ENCODE results near the gene FBXL7. TPM values are rescaled to one million over a fixed set of nuclear protein-coding genes. Genes with fewer than 3 reads are reported as not detected.

Gene FBXL7
- polyA plus RNA-seq, 3 donors = not detected

DNA sequence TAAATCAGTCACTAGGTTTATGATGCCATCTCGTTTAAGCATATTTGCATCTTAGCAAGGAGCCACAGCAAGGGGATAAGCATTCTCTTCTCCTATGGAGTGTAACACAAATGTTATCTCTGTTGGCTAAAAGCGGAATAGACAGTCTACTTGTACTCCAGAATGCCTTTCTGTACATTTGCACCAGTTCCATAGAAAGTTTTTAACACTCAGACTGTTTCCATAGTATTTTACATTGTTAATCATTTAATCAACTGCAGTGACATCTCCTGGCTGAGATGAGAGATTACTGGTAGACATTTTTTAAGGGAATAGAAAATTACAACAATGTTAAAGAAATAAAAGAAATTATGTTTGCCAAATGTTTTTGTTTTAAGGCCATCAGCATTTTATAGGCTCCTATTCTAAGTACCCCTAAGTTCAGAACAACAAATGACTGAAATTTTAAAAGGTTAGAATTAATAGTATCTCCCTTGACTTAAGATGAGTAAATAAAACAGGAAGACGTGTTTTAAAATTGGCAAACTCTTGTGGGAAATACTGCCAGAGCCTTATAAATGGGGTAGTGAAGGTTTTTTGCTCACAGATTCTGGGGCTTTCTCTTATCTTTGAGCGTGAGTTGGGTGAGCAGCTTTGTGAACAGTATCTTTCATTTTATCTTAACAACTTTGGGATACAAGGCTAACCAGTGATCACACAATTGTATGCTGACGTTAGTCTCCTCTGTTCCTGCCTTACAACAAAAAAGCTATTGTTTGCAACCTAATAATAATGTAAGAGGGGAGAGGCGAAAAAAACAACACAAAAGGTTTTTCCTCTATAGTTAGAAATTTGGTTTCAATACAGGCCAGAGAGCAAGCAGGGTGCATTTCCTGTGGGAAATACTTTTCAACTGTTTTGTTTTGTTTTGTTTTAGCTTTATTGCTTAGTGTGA is 294.3 kb downstream of the FBXL7 start:
- Histone ChIP-seq H3K4me1 (ENCODE audit: control insufficient read depth in 1 of 2, insufficient read depth in 2 of 2, low read length in 2 of 2) (no peaks in the 10 kb centered on the region), H3K4me3 (replicated peaks in 1 of 3; ENCODE audit: low read depth in 2 of 3, low read length in 3 of 3) (no peak overlapping the region), H3K27ac (ENCODE audit: low read depth in 1 of 2, low read length in 2 of 2) (no peak overlapping the region), H3K27me3 (ENCODE audit: control insufficient read depth in 2 of 2, insufficient read depth in 2 of 2, low read length in 2 of 2) (no peaks in the 10 kb centered on the region), H3K36me3 (replicated peaks in 1 of 2; ENCODE audit: control insufficient read depth in 1 of 2, insufficient read depth in 2 of 2, low read length in 2 of 2) (no peaks in the 10 kb centered on the region), H4K20me1 (ENCODE audit: insufficient read depth, low read length) (no peaks in the 10 kb centered on the region), H2AFZ (ENCODE audit: insufficient read depth, low read depth, low read length, poor library complexity, severe bottlenecking) (no peak overlapping the region), H3K9ac (ENCODE audit: insufficient read depth, low read length, poor library complexity, severe bottlenecking) (no peak overlapping the region), H3K4me2 (replicated peaks; ENCODE audit: extremely low read depth, low read length, poor library complexity, severe bottlenecking) (no peak overlapping the region), H3K9me3 (replicated peaks in 1 of 2; ENCODE audit: control insufficient read depth in 1 of 2, insufficient read depth in 1 of 2, low read length in 2 of 2) (peaks cover 0 to 3% of the 10 kb centered on the region in 2 donors), H3K79me2 (ENCODE audit: insufficient read depth, low read length) (no peaks in the 10 kb centered on the region)
- WGBS (ENCODE audit: insufficient coverage) = 83% methylated on average over 1 of the region's 6 CpGs
- no peak overlapping the region for H3K4me3 Mint-ChIP-seq
- H3K27ac Mint-ChIP-seq = no peak overlapping the region
- H3K27me3 Mint-ChIP-seq (ENCODE audit: low read depth in 3 of 3) = peaks cover 0 to 1% (median 0%) of the 10 kb centered on the region in 3 donors
- intact Hi-C loops (cut with micrococcal nuclease) = no loop called here
- no peak for DNase-seq
- H3K9me3 Mint-ChIP-seq = peaks cover 0 to 4% (median 0%) of the 10 kb centered on the region in 7 donors
- TF ChIP-seq CTCF (IDR thresholded peaks at IDR 0.05) = no peak
- no peaks in the 10 kb centered on the region for H3K4me1 Mint-ChIP-seq
- no peaks in the 10 kb centered on the region for H3K36me3 Mint-ChIP-seq

DNA sequence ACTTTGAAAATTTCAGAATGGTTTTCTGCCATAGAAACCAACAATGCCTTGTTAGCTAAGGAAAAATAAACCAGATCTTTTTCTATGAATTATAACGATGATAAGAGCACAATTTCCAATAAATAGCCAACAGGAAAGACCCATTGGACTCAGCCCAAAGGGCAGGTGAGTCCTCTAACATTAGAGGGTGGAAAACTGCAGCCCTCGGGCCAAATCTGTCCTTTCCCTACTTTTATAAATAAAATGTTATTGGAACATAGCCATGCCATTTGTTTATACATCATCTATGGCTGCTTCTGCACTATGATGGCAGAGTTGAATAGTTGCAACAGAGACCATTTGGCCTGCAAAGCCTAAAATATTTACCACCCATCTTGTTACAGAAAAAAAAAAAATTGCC is 296.1 kb downstream of the FBXL7 start:
- Mint-ChIP-seq H3K4me3 (no peak overlapping the region), H3K36me3 (no peaks in the 10 kb centered on the region), H3K4me1 (no peaks in the 10 kb centered on the region), H3K27me3 (ENCODE audit: low read depth in 3 of 3) (no peaks in the 10 kb centered on the region), H3K27ac (no peak overlapping the region), H3K9me3 (peaks cover 0 to 4% (median 0%) of the 10 kb centered on the region in 7 donors)
- H3K36me3 ChIP-seq (replicated peaks in 1 of 2; ENCODE audit: control insufficient read depth in 1 of 2, insufficient read depth in 2 of 2, low read length in 2 of 2) = no peaks in the 10 kb centered on the region
- no peaks in the 10 kb centered on the region for H3K79me2 ChIP-seq (ENCODE audit: insufficient read depth, low read length)
- intact Hi-C loops (cut with micrococcal nuclease) = no loop called here
- H3K4me3 ChIP-seq (replicated peaks in 1 of 3; ENCODE audit: low read depth in 2 of 3, low read length in 3 of 3) = no peak overlapping the region
- H3K9me3 ChIP-seq (replicated peaks in 1 of 2; ENCODE audit: control insufficient read depth in 1 of 2, insufficient read depth in 1 of 2, low read length in 2 of 2) = no peaks in the 10 kb centered on the region
- no peaks in the 10 kb centered on the region for H3K4me1 ChIP-seq (ENCODE audit: control insufficient read depth in 1 of 2, insufficient read depth in 2 of 2, low read length in 2 of 2)
- H3K4me2 ChIP-seq (replicated peaks; ENCODE audit: extremely low read depth, low read length, poor library complexity, severe bottlenecking) = no peak overlapping the region
- no peak for DNase-seq
- no peaks in the 10 kb centered on the region for H3K27me3 ChIP-seq (ENCODE audit: control insufficient read depth in 2 of 2, insufficient read depth in 2 of 2, low read length in 2 of 2)
- H4K20me1 ChIP-seq (ENCODE audit: insufficient read depth, low read length) = no peaks in the 10 kb centered on the region
- no peak overlapping the region for H3K9ac ChIP-seq (ENCODE audit: insufficient read depth, low read length, poor library complexity, severe bottlenecking)
- WGBS (ENCODE audit: insufficient coverage) = no CpG with 5 or more reads among the region's 2 CpGs
- no peak for TF ChIP-seq CTCF (IDR thresholded peaks at IDR 0.05)
- no peak overlapping the region for H2AFZ ChIP-seq (ENCODE audit: insufficient read depth, low read depth, low read length, poor library complexity, severe bottlenecking)
- H3K27ac ChIP-seq (ENCODE audit: low read depth in 1 of 2, low read length in 2 of 2) = no peak overlapping the region

All from CD14-positive monocyte (primary cell).